Stimulated activated CD8-positive, alpha-beta memory T cell treated with anti-CD3 and anti-CD28 coated beads, Interleukin-2, amount 100 ng/mL, for 1 hour (primary cell): ENCODE measurements around the gene NSUN6.
A peak's percentile ranks its signal among the peaks of the same experiment; 100 is the strongest.
"Not testable (repeated sequence)": the region's sequence is repeated elsewhere in the genome, so short reads cannot be mapped to it uniquely, and the experiment has no call there.

ENCODE experiments used
- DNase-seq, 2 donors: peaks; one replicate each; pipeline ENCODE4 v3.0.0-alpha.2; 2020; ENCODE audit warnings: low read depth in 2 of 2

NSUN6 gene

GRCh38 chr10:18659819-18660535, 8.6 kb upstream of the NSUN6 start:
- DNase-seq, result no peak

GRCh38 chr10:18659125-18659818, 7.9 kb upstream of the NSUN6 start, which contains the start of gene ARL5B:
TSS of gene ARL5B (plus strand) at chr10:18659431. CDS start at chr10:18659638, 207 bp downstream.
- peak; percentile 93 to 96 for DNase-seq

- no peak for DNase-seq
These were observed 7.1 kb upstream of the NSUN6 start for GRCh38 chr10:18658271-18659124.

- no peak for DNase-seq
These were observed 5.3 kb upstream of the NSUN6 start for GRCh38 chr10:18656724-18657123.

- no peak for DNase-seq
These were observed 1.7 kb upstream of the NSUN6 start for GRCh38 chr10:18653112-18653511.

- DNase-seq, result no peak
These were observed 886 bp downstream of the NSUN6 start for GRCh38 chr10:18650404-18650997.

- DNase-seq, result no peak
These were observed 1.9 kb downstream of the NSUN6 start for GRCh38 chr10:18649364-18649959.

GRCh38 chr10:18647945-18648344, 3.4 kb downstream of the NSUN6 start:
- DNase-seq, result no peak

- DNase-seq, result no peak
These were observed 4.2 kb downstream of the NSUN6 start for GRCh38 chr10:18647151-18647550.

GRCh38 chr10:18639719-18640118, 11.7 kb downstream of the NSUN6 start:
- not testable (repeated sequence) for DNase-seq

- not testable (repeated sequence) for DNase-seq
These were observed 14.0 kb downstream of the NSUN6 start for GRCh38 chr10:18637400-18637799.

GRCh38 chr10:18635995-18636394, 15.4 kb downstream of the NSUN6 start:
- no peak for DNase-seq

GRCh38 chr10:18632500-18632899, 18.9 kb downstream of the NSUN6 start:
- DNase-seq, result not testable (repeated sequence)

- peak; percentile 40 to 56 for DNase-seq
These were observed 23.9 kb downstream of the NSUN6 start for GRCh38 chr10:18627452-18628018.

- no peak for DNase-seq
These were observed 25.5 kb downstream of the NSUN6 start for GRCh38 chr10:18625886-18626285.

GRCh38 chr10:18623671-18624070, 27.7 kb downstream of the NSUN6 start:
- not testable (repeated sequence) for DNase-seq

GRCh38 chr10:18620856-18621255, 30.5 kb downstream of the NSUN6 start:
- DNase-seq, result no peak

GRCh38 chr10:18619016-18619415, 32.4 kb downstream of the NSUN6 start:
- no peak for DNase-seq

GRCh38 chr10:18616337-18616736, 35.0 kb downstream of the NSUN6 start:
- DNase-seq, result no peak

GRCh38 chr10:18615618-18616017, 35.8 kb downstream of the NSUN6 start:
- DNase-seq, result no peak

GRCh38 chr10:18611168-18611567, 40.2 kb downstream of the NSUN6 start:
- DNase-seq, result no peak
